Measurements from ENCODE around the gene TPI1. TPM values are rescaled to one million over a fixed set of nuclear protein-coding genes. Genes with fewer than 3 reads are reported as not detected.

Gene TPI1
- total and polyA plus RNA-seq, 2 of the 8 experiments (the other 6 are each of a cell fraction or from before 2014, with no cell fraction given), result 910 to 3,018 TPM

DNA sequence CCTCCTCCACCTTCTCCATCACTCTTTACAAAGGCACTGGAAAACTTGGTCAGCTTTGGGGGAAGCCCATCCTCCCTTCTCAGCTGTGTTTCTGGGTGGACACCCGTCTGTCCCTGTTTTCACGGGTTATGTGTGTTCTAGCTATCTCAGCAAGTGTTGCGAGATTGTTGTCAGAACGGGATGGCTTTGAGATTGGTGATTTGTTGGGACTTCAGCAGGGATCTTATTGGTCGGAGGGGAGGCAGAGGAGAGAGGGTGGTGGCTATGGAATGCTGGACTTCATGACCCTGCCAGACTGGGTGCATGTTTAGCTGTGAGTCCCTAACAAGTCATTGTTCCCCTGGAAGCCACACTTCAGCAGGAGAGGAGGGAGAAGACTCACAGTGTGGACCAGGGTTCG lies 13.3 kb upstream of the TPI1 start:
- 88% methylated on average over 6 of the region's 6 CpGs; no CpG with 5 or more reads in 1 of the 2 experiments for WGBS, 2 experiments (ENCODE audit: extremely low coverage in 1 of 2, insufficient coverage in 1 of 2, insufficient read length in 1 of 2, insufficient replicate concordance in 2 of 2, low coverage in 1 of 2, low lambda C conversion rate in 2 of 2, missing lambda C conversion rate in 1 of 2)
- H3K27ac ChIP-seq (ENCODE audit: low read depth, low read length), result no peak overlapping the region
- TF ChIP-seq CEBPB (IDR thresholded peaks at IDR 0.05; ENCODE audit: low read depth, low read length), result no peak
- TF ChIP-seq CBX8 (IDR thresholded peaks at IDR 0.05; ENCODE audit: borderline replicate concordance, low read depth, low read length), result no peak
- TF ChIP-seq KDM4A (IDR thresholded peaks at IDR 0.05; ENCODE audit: low read depth, low read length, severe bottlenecking), result no peak
- TF ChIP-seq TAF1 (IDR thresholded peaks at IDR 0.05; ENCODE audit: low read depth, low read length), result no peak
- TF ChIP-seq EGR1 (IDR thresholded peaks at IDR 0.05; ENCODE audit: borderline replicate concordance, low read depth, low read length), result no peak
- TF ChIP-seq POU5F1 (IDR thresholded peaks at IDR 0.05; ENCODE audit: low read depth, low read length), result no peak
- TF ChIP-seq EP300 (IDR thresholded peaks at IDR 0.05; ENCODE audit: borderline replicate concordance in 1 of 2, low read depth in 2 of 2, low read length in 2 of 2), result no peak
- no peak for TF ChIP-seq CTCF (IDR thresholded peaks at IDR 0.05; ENCODE audit: control extremely low read depth in 1 of 3, insufficient read depth in 1 of 3, low read depth in 1 of 3, low read length in 3 of 3)
- no peak for TF ChIP-seq SP1 (IDR thresholded peaks at IDR 0.05; ENCODE audit: low read depth, low read length)
- no peak for TF ChIP-seq RNF2 (IDR thresholded peaks at IDR 0.05; ENCODE audit: borderline replicate concordance, low read depth, low read length, missing control alignments, poor library complexity, severe bottlenecking)

More for the DNA sequence above, 13.3 kb upstream of the TPI1 start:
- Histone ChIP-seq H3K23ac (ENCODE audit: insufficient read length) (no peak overlapping the region), H3K79me1 (ENCODE audit: low read depth, low read length) (no peaks in the 10 kb centered on the region; the same call in 1 of the 2 replicates), H3K9me3 (ENCODE audit: insufficient read depth in 2 of 2, low read depth in 1 of 2, low read length in 1 of 2) (no peaks in the 10 kb centered on the region), H3K23me2 (ENCODE audit: low read depth, low read length) (peaks cover 11% of the 10 kb centered on the region), H3K18ac (ENCODE audit: extremely low read depth, low read length) (no peak overlapping the region), H3K27me3 (replicated peaks in 1 of 4; ENCODE audit: control insufficient read depth in 3 of 4, extremely low read depth in 1 of 4, insufficient read depth in 3 of 4, low read length in 3 of 4) (no peaks in the 10 kb centered on the region), H4K20me1 (replicated peaks in 1 of 2; ENCODE audit: control insufficient read depth in 1 of 2, insufficient read depth in 2 of 2, low read length in 2 of 2) (peaks cover 0 to 5% of the 10 kb centered on the region in 2 experiments), H4K8ac (ENCODE audit: extremely low read depth, insufficient read depth, low read length) (no peak overlapping the region), H2BK12ac (ENCODE audit: low read depth, low read length) (0 out of 2 replicates have a peak overlapping the region, but pooled peaks have one; percentile 10), H2BK15ac (ENCODE audit: low read length) (no peak overlapping the region), H2BK120ac (replicated peaks; ENCODE audit: low read depth, low read length) (no peak overlapping the region), H3K79me2 (ENCODE audit: control insufficient read depth in 1 of 2, insufficient read depth in 2 of 2, low read length in 2 of 2) (peaks cover 0 to 29% of the 10 kb centered on the region in 2 experiments; a peak in 2 of 4 replicates), H4K5ac (ENCODE audit: insufficient read length, low read depth, low read length) (no peak overlapping the region), H3K4me1 (replicated peaks in 1 of 4; ENCODE audit: control insufficient read depth in 3 of 4, insufficient read depth in 4 of 4, low read length in 3 of 4) (peaks cover 0 to 14% (median 3%) of the 10 kb centered on the region in 4 experiments; a peak in 5 of 7 replicates), H3K4me2 (ENCODE audit: insufficient read depth in 1 of 2, low read depth in 2 of 2, low read length in 2 of 2) (no peak overlapping the region; a peak in 1 of 4 replicates), H3K4me3 (ENCODE audit: extremely low read depth in 1 of 4, insufficient read depth in 2 of 4, low read depth in 3 of 4, low read length in 4 of 4) (no peak overlapping the region), H3K36me3 (ENCODE audit: control insufficient read depth in 2 of 4, insufficient read depth in 4 of 4, low read length in 3 of 4) (peaks cover 10 to 37% (median 36%) of the 10 kb centered on the region in 4 experiments), H2AK5ac (ENCODE audit: low read depth, low read length) (no peak overlapping the region), H3K56ac (replicated peaks; ENCODE audit: insufficient read length, low read depth, low read length) (no peak overlapping the region), H3K14ac (ENCODE audit: insufficient read length) (no peak overlapping the region), H3K9ac (replicated peaks in 1 of 4; ENCODE audit: extremely low read depth in 1 of 4, low read depth in 3 of 4, low read length in 3 of 4) (no peak overlapping the region), H2BK20ac (ENCODE audit: low read length) (no peak overlapping the region), H4K91ac (replicated peaks; ENCODE audit: insufficient read length, low read length) (no peak overlapping the region), H2AFZ (ENCODE audit: low read length) (no peak overlapping the region), H2BK5ac (ENCODE audit: low read depth, low read length) (no peak overlapping the region), H3K4ac (replicated peaks; ENCODE audit: insufficient read length, low read depth, low read length) (no peak overlapping the region)
- CTCF ChIA-PET (ENCODE audit: partially characterized antibody), result interaction anchor here (0.6 to 19.8 kb wide), 8 partner anchors 15 to 273 kb away, joined by 3 to 292 read pairs (median 5); partner anchors contain the start of genes C12orf57, GNB3, MLF2 and P3H3
- FAIRE-seq (no peak), DNase-seq (ENCODE audit: low read depth in 1 of 2, low spot score in 2 of 2) (no peak)
- POLR2A ChIA-PET (ENCODE audit: partially characterized antibody), result interaction anchor here (5.7 to 25.7 kb wide), 3 partner anchors 13 to 89 kb away, joined by 29 to 588 read pairs (median 388); partner anchors contain the start of genes C12orf57, GNB3, GPR162 and P3H3

All from H1 (cell line).